ENCODE measurements around the gene ANXA6.

- TF ChIP-seq EP300 (IDR thresholded peaks at IDR 0.05), result no peak
- TF ChIP-seq POLR2A (IDR thresholded peaks at IDR 0.05), result no peak
- TF ChIP-seq CTCF (IDR thresholded peaks at IDR 0.05), result no peak
- TF ChIP-seq POLR2AphosphoS5 (IDR thresholded peaks at IDR 0.05), result no peak
These were observed 71.2 kb downstream of the ANXA6 start for GRCh38 chr5:151086192-151086869.

Data from gastroesophageal sphincter (tissue), 3 donors.